OCI-LY1 (cell line): ENCODE results near the gene SRBD1.

Experiments
- H2AFZ ChIP-seq: fragments of 200-600 bp; sonication (generic), shearing (Covaris generic); 2 replicates; pipeline ENCODE4 v1.6.0; 2014; ENCODE audit warnings: antibody characterized with exemption, mild to moderate bottlenecking, low read length
- H3F3A ChIP-seq: fragments of 200-600 bp; sonication (generic), shearing (Covaris generic); 2 replicates; pipeline ENCODE4 v1.6.0; 2014; ENCODE audit warnings: mild to moderate bottlenecking, antibody characterized with exemption, low read length, moderate library complexity; ENCODE audit not compliant: insufficient read depth
- H3K27ac ChIP-seq: fragments of 200-600 bp; sonication (generic); 2 replicates; pipeline ENCODE4 v1.5.1; 2014; ENCODE audit warnings: low read length, mixed run types, mild to moderate bottlenecking, low read depth; ENCODE audit not compliant: poor library complexity, severe bottlenecking
- H3K27me3 ChIP-seq: fragments of 200-600 bp; sonication (generic); 2 replicates; pipeline ENCODE4 v1.6.0; 2014; ENCODE audit warnings: antibody characterized with exemption, mild to moderate bottlenecking, low read length, moderate library complexity; ENCODE audit not compliant: insufficient read depth
- H3K36me3 ChIP-seq: fragments of 200-600 bp; sonication (generic); 2 replicates; pipeline ENCODE4 v1.6.1; 2014; ENCODE audit warnings: mild to moderate bottlenecking, antibody characterized with exemption, low read length, moderate library complexity, mixed read lengths; ENCODE audit not compliant: insufficient read depth
- H3K4me1 ChIP-seq: fragments of 200-600 bp; sonication (generic); 2 replicates; pipeline ENCODE4 v1.5.1; 2014; ENCODE audit warnings: mild to moderate bottlenecking, low read length, moderate library complexity; ENCODE audit not compliant: insufficient read depth, severe bottlenecking
- H3K4me2 ChIP-seq: fragments of 200-600 bp; sonication (generic), shearing (Covaris generic); 2 replicates; pipeline ENCODE4 v1.6.1; 2014; ENCODE audit warnings: low read length
- H3K4me3 ChIP-seq: fragments of 200-600 bp; sonication (generic); 2 replicates; pipeline ENCODE4 v1.5.1; 2014; ENCODE audit warnings: low read length, low read depth, mild to moderate bottlenecking, mixed read lengths; ENCODE audit not compliant: poor library complexity, severe bottlenecking
- H3K79me2 ChIP-seq: fragments of 200-600 bp; shearing (Covaris generic); 2 replicates; pipeline ENCODE4 v1.6.1; 2016; ENCODE audit warnings: mixed run types, low read length, mixed read lengths; ENCODE audit not compliant: insufficient read depth
- H3K9ac ChIP-seq: fragments of 200-600 bp; sonication (generic), shearing (Covaris generic); 2 replicates; pipeline ENCODE4 v1.6.1; 2014; ENCODE audit warnings: mild to moderate bottlenecking, low read length, mixed read lengths
- H3K9me2 ChIP-seq: fragments of 200-600 bp; sonication (generic), shearing (Covaris generic); 2 replicates; pipeline ENCODE4 v1.6.1; 2014; ENCODE audit warnings: low read depth, mild to moderate bottlenecking, low read length, mixed read lengths
- H3K9me3 ChIP-seq: fragments of 200-600 bp; shearing (Covaris generic); 2 replicates; pipeline ENCODE4 v1.6.1; 2014; ENCODE audit warnings: low read length, mixed read lengths
- H4K20me1 ChIP-seq: fragments of 200-600 bp; sonication (generic), shearing (Covaris generic); 2 replicates; pipeline ENCODE4 v1.6.0; 2016; ENCODE audit warnings: mild to moderate bottlenecking, low read length; ENCODE audit not compliant: insufficient read depth
- EZH2 ChIP-seq: fragments of 200-600 bp; sonication (generic), shearing (Covaris generic); IDR thresholded peaks from 2 replicates; pipeline ENCODE4 v1.8.0; 2017; ENCODE audit warnings: borderline replicate concordance, mixed run types, mild to moderate bottlenecking, antibody characterized with exemption, low read length, moderate library complexity, mixed read lengths
- TF ChIP-seq, protein P1 (sequence below): fragments of 200-600 bp; sonication (generic), shearing (Covaris generic); IDR thresholded peaks from 2 replicates; pipeline ENCODE4 v1.5.1; 2017; ENCODE audit warnings: mild to moderate bottlenecking, antibody characterized with exemption, low read length, moderate library complexity, mixed read lengths

The SRBD1 gene

DNA sequence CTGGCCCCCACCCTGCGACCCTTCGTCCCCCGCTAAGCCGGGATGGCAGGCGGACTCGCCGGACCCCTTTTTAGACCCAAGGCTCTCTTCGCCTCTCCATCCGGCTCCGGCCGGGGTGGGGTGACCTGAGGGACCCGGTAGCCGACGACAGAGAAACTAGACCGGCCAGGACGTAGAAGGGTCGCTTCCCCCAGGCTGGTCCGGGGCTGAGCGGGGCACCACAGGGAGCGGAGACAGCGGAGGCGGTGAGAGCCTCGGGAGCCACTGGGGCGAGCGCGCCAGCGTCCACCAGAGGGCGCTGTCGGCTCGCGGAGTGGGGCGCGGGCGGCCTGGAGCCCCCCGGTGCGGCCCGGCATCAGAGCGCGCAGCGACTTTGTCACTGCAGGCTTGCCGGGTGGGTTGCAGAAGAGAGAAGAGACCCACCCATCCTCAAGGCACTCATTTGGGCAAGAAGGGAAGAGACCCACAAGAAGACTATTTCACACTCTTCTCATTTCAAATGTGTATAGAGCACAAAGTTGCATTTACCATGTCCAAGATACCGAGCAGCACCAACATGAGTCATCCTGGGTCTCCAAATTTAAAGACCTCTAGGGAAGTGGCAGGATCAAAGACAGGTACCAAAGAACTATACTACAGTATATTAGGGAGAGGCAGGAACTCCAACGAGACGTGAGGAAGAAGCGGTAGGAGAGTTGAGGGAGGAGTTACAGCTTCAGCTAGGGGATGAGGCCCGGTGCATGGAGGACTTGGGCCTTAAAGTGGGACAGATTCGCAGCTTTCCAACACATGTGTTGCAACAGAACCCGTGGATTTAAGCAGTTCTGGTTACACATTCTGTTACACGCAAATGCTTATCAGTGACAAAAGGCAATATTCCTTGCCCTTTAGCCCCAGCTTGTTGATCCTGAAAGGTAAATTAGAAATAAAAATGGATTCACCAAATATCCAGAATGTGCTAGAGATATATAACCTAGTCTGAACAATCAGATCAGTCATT, 32.8 kb upstream of the SRBD1 start:
- H2AFZ ChIP-seq, result no peak overlapping the region
- peak overlapping the region; percentile 74 for H3K4me2 ChIP-seq
- H4K20me1 ChIP-seq, result no peaks in the 10 kb centered on the region
- H3K4me1 ChIP-seq, result peaks cover 6% of the 10 kb centered on the region
- H3K9me2 ChIP-seq, result no peaks in the 10 kb centered on the region
- H3K36me3 ChIP-seq, result no peaks in the 10 kb centered on the region
- no peaks in the 10 kb centered on the region for H3K27me3 ChIP-seq
- no peaks in the 10 kb centered on the region for H3F3A ChIP-seq
- H3K79me2 ChIP-seq, result no peaks in the 10 kb centered on the region
- peak overlapping the region; percentile 53 for H3K4me3 ChIP-seq
- H3K27ac ChIP-seq, result no peak overlapping the region
- no peaks in the 10 kb centered on the region for H3K9me3 ChIP-seq
- TF ChIP-seq EZH2, result no peak
- TF ChIP-seq, protein P1, sequence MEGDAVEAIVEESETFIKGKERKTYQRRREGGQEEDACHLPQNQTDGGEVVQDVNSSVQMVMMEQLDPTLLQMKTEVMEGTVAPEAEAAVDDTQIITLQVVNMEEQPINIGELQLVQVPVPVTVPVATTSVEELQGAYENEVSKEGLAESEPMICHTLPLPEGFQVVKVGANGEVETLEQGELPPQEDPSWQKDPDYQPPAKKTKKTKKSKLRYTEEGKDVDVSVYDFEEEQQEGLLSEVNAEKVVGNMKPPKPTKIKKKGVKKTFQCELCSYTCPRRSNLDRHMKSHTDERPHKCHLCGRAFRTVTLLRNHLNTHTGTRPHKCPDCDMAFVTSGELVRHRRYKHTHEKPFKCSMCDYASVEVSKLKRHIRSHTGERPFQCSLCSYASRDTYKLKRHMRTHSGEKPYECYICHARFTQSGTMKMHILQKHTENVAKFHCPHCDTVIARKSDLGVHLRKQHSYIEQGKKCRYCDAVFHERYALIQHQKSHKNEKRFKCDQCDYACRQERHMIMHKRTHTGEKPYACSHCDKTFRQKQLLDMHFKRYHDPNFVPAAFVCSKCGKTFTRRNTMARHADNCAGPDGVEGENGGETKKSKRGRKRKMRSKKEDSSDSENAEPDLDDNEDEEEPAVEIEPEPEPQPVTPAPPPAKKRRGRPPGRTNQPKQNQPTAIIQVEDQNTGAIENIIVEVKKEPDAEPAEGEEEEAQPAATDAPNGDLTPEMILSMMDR, result peak; percentile 82
- H3K9ac ChIP-seq, result peak overlapping the region; percentile 55

DNA sequence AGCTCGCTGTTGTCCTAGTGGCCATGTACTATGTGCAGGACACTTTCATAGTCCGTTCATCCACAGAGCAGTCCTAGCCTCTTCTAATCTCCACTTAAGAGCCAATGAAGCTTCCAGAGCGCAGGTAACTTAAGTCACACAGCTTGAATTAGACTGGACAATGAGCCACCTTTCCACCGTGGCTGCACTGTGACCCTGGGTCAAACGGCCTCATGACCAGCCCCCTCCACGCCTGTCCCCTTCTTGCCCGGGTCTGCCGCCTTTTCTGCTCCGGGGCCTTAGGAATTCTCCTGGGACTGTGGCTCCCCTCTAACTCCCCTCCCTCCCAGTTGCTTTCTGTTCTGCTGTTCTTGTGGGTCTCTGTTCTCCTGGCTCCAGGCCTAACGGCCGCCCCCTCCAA, 32.0 kb upstream of the SRBD1 start:
- no peak for TF ChIP-seq EZH2
- TF ChIP-seq, protein P1, result no peak
- Histone ChIP-seq H3K9me3 (no peaks in the 10 kb centered on the region), H4K20me1 (no peaks in the 10 kb centered on the region), H3K4me3 (peak overlapping the region; percentile 53), H3K9ac (peak overlapping the region; percentile 55), H3K4me1 (peaks cover 6% of the 10 kb centered on the region), H3K79me2 (no peaks in the 10 kb centered on the region), H3K9me2 (no peaks in the 10 kb centered on the region), H3K36me3 (no peaks in the 10 kb centered on the region), H3K27me3 (no peaks in the 10 kb centered on the region), H2AFZ (no peak overlapping the region), H3K27ac (no peak overlapping the region), H3F3A (no peaks in the 10 kb centered on the region), H3K4me2 (peak overlapping the region; percentile 74)

DNA sequence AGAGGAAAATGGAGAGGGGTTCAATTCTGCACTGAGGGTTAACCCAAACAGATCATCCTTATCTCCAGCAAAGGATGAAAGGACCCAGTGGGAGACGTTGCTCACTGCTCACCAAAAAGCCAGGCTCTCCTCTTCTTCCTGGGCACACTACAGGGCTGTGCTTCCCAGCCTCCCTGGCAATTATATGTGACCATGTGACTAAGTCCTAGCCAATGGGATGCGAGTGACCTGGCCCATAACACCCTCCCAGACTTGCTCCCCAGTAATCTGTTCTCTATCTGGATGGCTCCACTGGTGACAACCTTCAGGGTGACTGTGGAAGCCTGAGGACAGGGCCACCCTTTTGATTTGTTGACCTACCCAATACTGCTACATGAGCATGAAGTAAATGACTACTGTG, 29.5 kb upstream of the SRBD1 start:
- Histone ChIP-seq H3K36me3 (no peaks in the 10 kb centered on the region), H4K20me1 (no peaks in the 10 kb centered on the region), H2AFZ (no peak overlapping the region), H3K4me1 (peaks cover 6% of the 10 kb centered on the region), H3K9me3 (no peaks in the 10 kb centered on the region), H3K79me2 (no peaks in the 10 kb centered on the region), H3K27ac (no peak overlapping the region), H3K27me3 (no peaks in the 10 kb centered on the region), H3K4me3 (no peak overlapping the region), H3K4me2 (no peak overlapping the region), H3K9me2 (no peaks in the 10 kb centered on the region), H3F3A (no peaks in the 10 kb centered on the region), H3K9ac (no peak overlapping the region)
- TF ChIP-seq, protein P1, result no peak
- TF ChIP-seq EZH2, result no peak
